LNCaP clone FGC (cell line): ENCODE measurements around the gene CSTPP1.

Experiments
- DNase-seq: peaks from one replicate; pipeline ENCODE4 v3.0.0-alpha.2; 2011; ENCODE audit warnings: low read depth
- H3K4me3 ChIP-seq: 2 replicates; pipeline ENCODE4 v1.5.1; 2011; ENCODE audit warnings: mild to moderate bottlenecking, low read depth, low read length, control low read depth
- CTCF ChIP-seq: IDR thresholded peaks from 2 replicates; pipeline ENCODE4 v1.5.1; 2012; ENCODE audit warnings: mild to moderate bottlenecking; ENCODE audit not compliant: control insufficient read depth, insufficient read depth; ENCODE audit errors: extremely low read depth

The CSTPP1 gene

GRCh38 chr11:47104261-47104950 is 167.8 kb downstream of the CSTPP1 start:
- TF ChIP-seq CTCF = no peak
- no peak for DNase-seq
- H3K4me3 ChIP-seq = no peak overlapping the region

- DNase-seq = no peak
- no peak overlapping the region for H3K4me3 ChIP-seq
- TF ChIP-seq CTCF = no peak
These were observed 169.0 kb downstream of the CSTPP1 start for GRCh38 chr11:47105541-47105940.

GRCh38 chr11:47105974-47106373 is 169.4 kb downstream of the CSTPP1 start:
- H3K4me3 ChIP-seq = no peak overlapping the region
- DNase-seq = no peak
- TF ChIP-seq CTCF = no peak

GRCh38 chr11:47106798-47107411 is 170.3 kb downstream of the CSTPP1 start:
- DNase-seq = no peak
- TF ChIP-seq CTCF = no peak
- no peak overlapping the region for H3K4me3 ChIP-seq

- DNase-seq = no peak
- TF ChIP-seq CTCF = no peak
- H3K4me3 ChIP-seq = no peak overlapping the region
These were observed 171.2 kb downstream of the CSTPP1 start for GRCh38 chr11:47107744-47108143.

- TF ChIP-seq CTCF = no peak
- no peak for DNase-seq
- no peak overlapping the region for H3K4me3 ChIP-seq
These were observed 171.7 kb downstream of the CSTPP1 start for GRCh38 chr11:47108214-47108613.
